Left cardiac atrium (tissue), 4 donors: ENCODE data around the gene NEIL1. TPM values are rescaled to one million over a fixed set of nuclear protein-coding genes. Genes with fewer than 3 reads are reported as not detected.
A peak's percentile ranks its signal among the peaks of the same experiment; 100 is the strongest.
"Not testable (repeated sequence)": the region's sequence is repeated elsewhere in the genome, so short reads cannot be mapped to it uniquely, and the experiment has no call there.

Experiments
- ATAC-seq, 2 donors: fragments of 200-7000 bp; cut with Tn5 transposase; one replicate each; pipeline ENCODE4 v1.9.1; 2020; ENCODE audit warnings: mild to moderate bottlenecking in 2 of 2, moderate library complexity in 2 of 2
- DNase-seq: peaks from one replicate; pipeline ENCODE4 v3.0.0-alpha.2; 2020
- intact Hi-C, 2 donors: fragments of 100-400 bp; cut with DNase I; formaldehyde crosslinking; loops; one replicate each; pipeline versions ENCODE4 v1.14.1 to v1.15.1; 2022 to 2023
- microRNA-seq, 2 donors: library from miRNA; unstranded; fragments of <30 nt; microRNA quantifications; one replicate each; pipeline ENCODE4 v1.2.0, GENCODE V29; 2020
- total RNA-seq, 2 donors: library from RNA; stranded (reverse); fragmentation: NEBNext Ultra II Directional; extraction: Animal tissue kit (Norgen Biotek cat#: 25700); gene quantifications; one replicate each; pipeline ENCODE4 v1.2.1, GENCODE V29; 2021
- donor health status: DM: no; HTN: yes; CAD: no.
- donor health status: DM: no; HTN: yes; CAD: no; lungs with severe emphysema.
- donor health status: DM: yes; HTN: yes; CAD: no.
- donor health status: Dilated cardiomyopathy.

The NEIL1 gene
- total RNA-seq, 2 donors from 2014 or later = 9.5 to 12.1 TPM

GRCh38 chr15:75367406-75367912 lies 20.6 kb downstream of the NEIL1 start:
- no peak for DNase-seq
- intact Hi-C loops = no loop called here
- ATAC-seq = no peak

GRCh38 chr15:75367913-75368688 lies 21.3 kb downstream of the NEIL1 start, which contains the start of gene MAN2C1:
TSS of gene MAN2C1 (minus strand) at chr15:75368607. CDS start at chr15:75368583, 24 bp downstream.
- ATAC-seq = peak; percentile 97 to 98
- intact Hi-C loops = no loop called here
- DNase-seq = peak; percentile 97

GRCh38 chr15:75368689-75369239 lies 21.9 kb downstream of the NEIL1 start:
- intact Hi-C loops = no loop called here
- ATAC-seq = peak; percentile 3 to 4
- no peak for DNase-seq

DNA sequence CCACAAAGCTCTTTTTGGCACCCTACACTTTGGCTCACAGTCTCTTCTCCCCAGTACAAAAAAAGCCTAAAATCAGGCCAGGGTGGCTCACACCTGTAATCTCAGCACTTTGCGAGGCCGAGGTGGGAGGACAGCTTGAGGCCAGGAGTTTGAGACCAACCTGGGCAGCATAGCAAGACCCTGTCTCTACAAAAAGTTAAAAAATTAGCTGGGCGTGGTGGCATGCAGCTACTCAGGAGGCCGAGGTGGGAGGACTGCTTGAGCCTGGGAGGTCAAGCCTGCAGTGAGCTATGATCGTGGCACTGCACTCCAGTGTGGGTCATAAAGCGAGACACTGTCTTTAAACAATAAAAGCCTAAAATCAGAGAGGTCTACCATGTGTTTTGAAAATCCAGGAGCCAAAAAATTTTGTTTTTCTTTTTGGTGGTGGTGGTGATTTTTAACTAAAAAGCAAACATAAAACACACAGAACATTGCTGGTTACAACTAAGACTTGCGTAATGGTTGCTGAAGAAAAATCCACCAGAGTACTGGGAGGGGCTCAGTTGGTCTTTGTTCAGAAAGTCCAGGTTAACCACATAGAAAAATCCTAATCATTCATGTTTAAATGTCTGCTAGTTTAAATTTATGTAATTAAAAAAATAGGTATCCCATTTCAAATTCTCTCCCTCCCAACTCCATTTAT lies 23.2 kb downstream of the NEIL1 start:
- intact Hi-C loops = no loop called here
- ATAC-seq (no peak), DNase-seq (no peak)

DNA sequence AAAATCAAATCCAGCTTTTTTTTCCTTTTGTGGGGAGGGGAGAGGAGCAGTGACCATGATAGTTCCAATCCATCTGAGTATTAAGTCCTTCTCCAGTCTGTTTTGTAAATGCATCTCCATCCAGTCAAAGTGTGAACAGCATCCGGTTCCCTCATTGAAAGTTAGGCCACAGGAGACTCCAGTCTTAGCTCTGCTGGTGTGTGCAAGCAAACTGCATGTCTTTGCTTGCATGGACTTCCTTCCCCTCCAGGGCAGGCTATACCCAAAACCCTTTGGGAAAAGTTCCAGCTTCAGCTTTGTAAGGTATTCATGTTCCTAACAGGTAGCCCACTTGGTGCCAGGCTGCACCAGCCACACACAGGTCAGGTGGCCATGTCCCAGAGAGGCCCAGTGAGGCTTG lies 24.6 kb downstream of the NEIL1 start:
- ATAC-seq (no peak), DNase-seq (no peak)
- intact Hi-C loops = no loop called here

- intact Hi-C loops = no loop called here
- no peak for ATAC-seq
- DNase-seq = no peak
Observed at GRCh38 chr15:75371901-75372688, 25.3 kb downstream of the NEIL1 start.

DNA sequence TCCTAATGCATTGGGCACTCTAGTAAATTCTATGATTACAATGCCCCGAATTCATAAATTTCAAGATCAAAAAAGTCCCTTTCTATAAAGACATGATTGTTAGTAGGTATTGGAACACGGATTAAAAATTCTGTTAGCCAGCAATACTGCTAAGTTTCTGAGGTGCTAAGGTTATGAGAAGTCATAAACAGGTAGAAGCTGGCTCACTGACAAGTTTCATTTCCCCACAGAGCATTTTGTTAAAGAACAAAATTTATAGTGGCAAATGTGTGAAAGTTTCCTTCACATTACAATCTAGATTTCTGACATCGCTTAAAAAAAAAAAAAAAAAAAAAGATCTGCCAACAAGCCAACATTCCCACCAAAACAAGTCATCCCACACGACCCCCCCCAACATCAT lies 33.9 kb downstream of the NEIL1 start:
- intact Hi-C loops = no loop called here
- ATAC-seq = no peak

DNA sequence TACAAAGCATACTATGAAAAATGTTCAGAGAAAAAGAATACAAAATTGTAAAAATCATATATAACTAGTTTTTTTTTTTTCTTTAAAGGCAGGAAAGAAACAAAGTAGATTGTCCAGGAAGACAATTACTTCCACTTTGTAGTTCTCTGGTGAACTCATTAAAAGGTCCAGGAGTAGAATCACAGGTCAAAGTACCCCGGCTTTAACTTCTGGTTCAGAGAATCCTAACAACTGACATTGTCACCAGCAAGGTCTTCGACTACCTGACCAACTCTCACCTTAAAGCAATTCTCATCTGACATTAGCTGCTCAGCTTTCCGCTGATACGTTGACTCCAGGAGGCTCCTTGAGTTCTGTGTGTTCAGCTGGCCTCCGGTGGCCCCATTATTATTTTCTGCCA lies 37.1 kb downstream of the NEIL1 start:
- intact Hi-C loops, ATAC-seq, DNase-seq: not testable (repeated sequence)

More for the DNA sequence above, 33.9 kb downstream of the NEIL1 start:
- no peak for DNase-seq

DNA sequence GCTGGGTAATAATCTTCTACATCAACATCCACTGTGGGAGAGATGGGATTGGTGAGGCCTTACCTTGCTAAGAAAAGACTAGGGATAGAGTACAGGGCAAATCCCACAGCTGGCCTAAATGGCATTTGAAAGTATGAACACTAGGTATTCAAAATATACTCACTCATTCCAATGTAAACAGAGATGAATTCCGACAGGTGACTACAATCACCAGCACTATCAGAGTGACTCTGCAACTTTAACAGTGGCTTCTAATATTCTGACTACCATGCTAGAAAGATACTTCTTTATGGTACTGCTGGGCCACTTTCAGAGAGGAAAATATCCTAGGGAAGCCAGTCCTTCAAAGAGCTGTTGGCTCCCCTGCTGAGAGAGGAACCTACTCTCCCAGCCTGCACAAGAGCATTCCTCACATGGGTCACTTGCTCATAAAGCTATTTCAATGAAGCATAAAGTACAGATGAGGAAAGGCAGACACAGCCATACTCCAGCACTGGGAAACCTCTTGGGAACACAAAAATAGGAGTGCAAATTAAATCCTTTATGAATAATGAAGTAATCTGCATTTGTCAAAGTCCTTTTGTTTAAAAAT lies 43.0 kb downstream of the NEIL1 start:
- no peak for DNase-seq
- ATAC-seq = no peak
- intact Hi-C loops = no loop called here

DNA sequence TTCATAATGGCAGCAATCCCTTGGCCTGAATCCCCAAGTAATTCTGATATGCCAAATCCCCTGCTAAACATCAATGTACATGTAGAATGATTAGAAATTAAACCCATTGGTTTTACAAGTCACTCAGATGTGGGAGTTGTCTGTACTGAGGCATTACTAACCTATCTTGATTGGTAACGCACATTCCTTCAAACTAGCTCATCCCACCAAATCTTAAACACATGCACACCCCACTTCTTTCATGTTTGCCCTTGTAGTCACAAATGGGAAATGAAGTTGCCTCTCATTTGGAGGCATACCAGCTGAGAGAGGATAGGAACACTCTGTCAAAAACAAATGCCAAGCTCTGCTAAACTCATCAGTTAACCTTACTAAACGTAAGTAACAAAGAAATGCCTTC lies 50.7 kb downstream of the NEIL1 start:
- no peak for ATAC-seq
- intact Hi-C loops = no loop called here
- no peak for DNase-seq

DNA sequence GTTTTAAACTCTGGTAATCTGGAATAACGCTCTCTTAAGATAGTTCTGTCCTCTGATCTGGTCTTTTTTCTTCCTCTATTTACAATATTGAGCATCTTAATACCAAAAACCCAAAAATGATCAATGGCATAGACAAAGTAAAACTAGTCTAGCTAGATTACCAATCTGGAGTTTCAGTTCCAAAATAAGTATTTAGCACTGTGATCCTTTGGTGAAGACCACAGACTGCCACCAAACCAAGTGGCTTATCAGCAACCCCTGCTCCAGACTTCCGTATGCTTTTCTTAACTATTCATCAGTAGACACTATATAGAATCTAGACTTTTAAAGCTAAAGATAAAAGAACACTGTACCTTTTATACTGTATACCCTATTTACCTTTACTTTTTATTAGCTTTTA lies 57.1 kb downstream of the NEIL1 start:
- no peak for ATAC-seq
- no peak for DNase-seq
- intact Hi-C loops = no loop called here

Small RNA genes within 50 kb of the gene (microRNA-seq; reads per million reads assigned to microRNA genes)
- 0 reads per million in 2 donors for gene MIR631

Other genes starting within 250 kb of the NEIL1 start
- 10 to 100 TPM in 1 of 2 donors, 1 to 10 TPM in 1; 9.0 to 14.2 TPM for gene C15orf39, start 145.2 kb upstream of the NEIL1 start, total RNA-seq
- not detected for gene GOLGA6C, start 88.7 kb upstream of the NEIL1 start, total RNA-seq
- gene GOLGA6D, start 64.2 kb upstream of the NEIL1 start, total RNA-seq = not detected
- gene COMMD4, start 11.0 kb upstream of the NEIL1 start, total RNA-seq = 10 to 100 TPM; 31.9 to 35.5 TPM
- 100 to 1,000 TPM; 102 to 148 TPM for gene MAN2C1, start 21.6 kb downstream of the NEIL1 start, total RNA-seq
- gene SIN3A, start 104.7 kb downstream of the NEIL1 start, total RNA-seq = 10 to 100 TPM; 32.3 to 37.2 TPM
- 10 to 100 TPM; 12.5 to 13.4 TPM for gene PTPN9, start 232.3 kb downstream of the NEIL1 start, total RNA-seq